Amniotic epithelial cell (primary cell): ENCODE measurements around the gene HOXB13.

Experiments
- DNase-seq: peaks from one replicate; pipeline ENCODE4 v3.0.0-alpha.2; 2010; ENCODE audit warnings: low read depth

HOXB13 gene

GRCh38 chr17:48728232-48729231 lies at the start of gene HOXB13:
HOXB13 (minus strand) TSS chr17:48728750; CDS start chr17:48728593, 157 bp downstream.
- DNase-seq = peak; percentile 16

- no peak for DNase-seq
These were observed 48.1 kb upstream of the HOXB13 start for GRCh38 chr17:48776602-48777001.

- DNase-seq = no peak
These were observed 44.7 kb upstream of the HOXB13 start for GRCh38 chr17:48773245-48773644.

GRCh38 chr17:48770954-48771353 lies 42.4 kb upstream of the HOXB13 start:
- no peak for DNase-seq

GRCh38 chr17:48769009-48769675 lies 40.6 kb upstream of the HOXB13 start:
- DNase-seq = no peak

- DNase-seq = no peak
These were observed 38.8 kb upstream of the HOXB13 start for GRCh38 chr17:48767263-48767774.

GRCh38 chr17:48761114-48761513 lies 32.6 kb upstream of the HOXB13 start:
- DNase-seq = no peak

GRCh38 chr17:48760411-48760810 lies 31.9 kb upstream of the HOXB13 start:
- DNase-seq = no peak

- no peak for DNase-seq
These were observed 30.7 kb upstream of the HOXB13 start for GRCh38 chr17:48759288-48759687.

- peak; percentile 3 for DNase-seq
These were observed 29.0 kb upstream of the HOXB13 start for GRCh38 chr17:48757524-48757961.

- no peak for DNase-seq
These were observed 28.3 kb upstream of the HOXB13 start for GRCh38 chr17:48756830-48757251.

- DNase-seq = no peak
These were observed 26.8 kb upstream of the HOXB13 start for GRCh38 chr17:48755356-48755755.

- DNase-seq = no peak
These were observed 26.1 kb upstream of the HOXB13 start for GRCh38 chr17:48754500-48755261.

GRCh38 chr17:48753794-48754499 lies 25.4 kb upstream of the HOXB13 start:
- no peak for DNase-seq

GRCh38 chr17:48752399-48753288 lies 24.1 kb upstream of the HOXB13 start:
- no peak for DNase-seq

GRCh38 chr17:48751733-48752398 lies 23.3 kb upstream of the HOXB13 start:
- DNase-seq = no peak

- DNase-seq = no peak
These were observed 22.6 kb upstream of the HOXB13 start for GRCh38 chr17:48751172-48751571.

- no peak for DNase-seq
These were observed 21.3 kb upstream of the HOXB13 start for GRCh38 chr17:48749621-48750553.
